Activated CD8-positive, alpha-beta memory T cell treated with anti-CD3 and anti-CD28 coated beads for 48 hours (primary cell): ENCODE results near the gene SAXO2.
"Not testable (repeated sequence)": the region's sequence is repeated elsewhere in the genome, so short reads cannot be mapped to it uniquely, and the experiment has no call there.

Experiments used
- DNase-seq, 3 experiments: peaks; one replicate each; pipeline ENCODE4 v3.0.0-alpha.2; 2020; ENCODE audit warnings: low read depth in 2 of 3, low spot score in 2 of 3

SAXO2 gene

GRCh38 chr15:82262422-82263026 lies at the start of gene SAXO2, which contains the start of gene EFL1:
Gene SAXO2 (plus strand): TSS chr15:82262818. CDS start chr15:82262880, 62 bp downstream.
Gene EFL1 (minus strand): TSS chr15:82262734. CDS start chr15:82261778, 956 bp downstream.
- DNase-seq = peak; percentile 67 to 89 (median 75)

- DNase-seq = not testable (repeated sequence)
These were observed 46.5 kb upstream of the SAXO2 start for GRCh38 chr15:82216092-82216491.

GRCh38 chr15:82221535-82221934 lies 41.1 kb upstream of the SAXO2 start:
- not testable (repeated sequence) for DNase-seq

- DNase-seq = no peak
These were observed 33.9 kb upstream of the SAXO2 start for GRCh38 chr15:82228750-82229149.

GRCh38 chr15:82231233-82231632 lies 31.4 kb upstream of the SAXO2 start:
- DNase-seq = no peak

DNA sequence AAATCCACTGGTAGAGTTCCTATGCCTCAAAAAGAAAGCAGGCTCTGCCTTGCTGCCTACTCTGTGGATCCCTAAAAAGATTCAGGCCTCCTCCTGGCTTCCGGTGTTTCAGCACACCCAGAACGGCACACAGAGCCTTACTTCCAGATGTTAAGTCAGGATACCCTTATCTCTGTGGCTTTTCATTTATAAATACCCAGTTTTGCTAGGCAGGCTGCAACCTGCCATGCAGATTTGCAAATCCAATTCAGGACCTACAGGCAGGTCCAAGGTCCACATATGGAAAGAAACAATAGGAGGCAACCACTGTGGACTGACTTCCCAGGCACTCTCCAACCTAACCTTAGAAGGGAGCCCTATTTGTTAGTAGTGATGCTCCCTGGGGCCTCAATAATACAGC lies 30.8 kb upstream of the SAXO2 start:
- DNase-seq = no peak

- DNase-seq = not testable (repeated sequence)
These were observed 24.6 kb upstream of the SAXO2 start for GRCh38 chr15:82237944-82238534.

DNA sequence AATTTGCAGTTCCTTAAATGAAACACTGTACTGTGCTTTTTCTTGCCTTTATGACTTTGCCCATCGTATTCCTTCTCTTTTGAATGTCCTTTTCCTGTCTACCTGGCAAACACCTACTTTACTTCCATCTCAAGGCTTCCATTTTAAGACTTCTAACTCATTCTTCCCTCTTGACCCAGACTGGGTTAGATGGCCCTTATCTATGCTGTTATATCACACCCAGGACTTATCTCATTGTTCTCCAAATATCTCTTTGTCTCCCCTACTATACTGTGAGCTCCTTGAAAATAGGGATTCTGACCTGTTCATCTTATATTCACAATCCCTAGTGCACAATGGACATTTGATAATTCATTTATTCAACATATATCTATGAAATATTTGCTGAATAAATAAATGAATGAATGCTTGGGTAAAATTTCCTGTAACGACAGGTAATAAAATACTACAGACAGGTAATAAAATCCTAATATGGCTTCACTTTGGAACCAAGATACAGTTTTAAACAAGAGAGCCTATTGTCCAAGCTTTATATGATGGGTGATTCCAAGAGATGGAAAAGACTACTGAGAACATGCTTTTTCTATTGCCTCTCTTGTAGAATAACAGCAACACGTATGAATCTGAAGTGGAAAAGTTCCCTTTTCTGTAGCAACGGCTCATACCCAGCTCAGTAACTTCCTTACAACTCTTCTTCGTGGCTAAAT lies 22.8 kb upstream of the SAXO2 start:
- no peak for DNase-seq

DNA sequence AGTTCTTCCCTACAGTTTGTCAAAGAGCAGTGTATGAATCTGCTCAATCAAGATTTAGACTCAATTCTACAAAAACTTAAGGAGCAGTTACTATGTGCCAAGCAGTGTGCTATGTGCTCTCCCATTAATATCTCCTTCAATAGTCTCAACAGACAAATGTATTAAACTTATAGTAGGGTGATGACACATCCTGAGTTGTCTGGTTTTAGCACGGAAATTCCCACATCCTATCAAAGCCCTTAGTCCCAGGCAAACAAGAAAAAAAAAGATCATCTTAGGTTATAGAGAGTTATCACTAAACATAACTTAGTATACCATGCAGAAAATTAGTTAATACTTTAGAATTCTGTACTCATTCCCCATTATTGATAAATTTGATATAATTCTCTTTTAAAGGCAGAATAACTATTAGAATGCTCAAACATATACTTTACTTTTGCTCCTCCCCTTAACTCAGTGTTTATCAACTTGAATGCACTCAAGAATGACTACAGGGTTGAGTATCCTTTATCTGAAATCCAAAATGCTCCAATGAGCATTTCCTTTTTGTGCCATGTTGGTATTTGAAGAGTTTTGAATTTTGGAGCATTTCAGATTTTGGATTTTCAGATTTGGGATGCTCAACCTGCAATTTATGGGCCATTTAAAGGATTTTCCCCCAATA lies 20.6 kb upstream of the SAXO2 start:
- not testable (repeated sequence) for DNase-seq

DNA sequence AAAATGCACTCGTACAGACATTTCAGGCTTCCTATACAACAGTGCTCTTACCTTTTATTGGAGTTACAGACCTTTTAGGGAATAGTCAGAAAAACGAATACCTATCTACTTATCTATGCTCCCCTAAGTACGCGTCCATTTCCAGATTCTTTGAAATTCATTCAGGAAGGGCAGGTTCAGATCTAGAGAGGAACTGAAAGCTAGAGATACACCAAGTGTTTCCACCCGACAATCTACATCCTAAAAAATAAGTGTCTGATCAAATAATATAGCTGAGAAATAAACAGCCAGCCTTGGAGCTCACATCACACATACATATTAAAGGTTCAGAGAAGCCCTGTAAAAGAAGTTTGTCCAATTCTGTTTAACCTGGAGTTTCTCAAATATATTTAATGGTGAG lies 19.0 kb upstream of the SAXO2 start:
- not testable (repeated sequence) for DNase-seq

GRCh38 chr15:82245956-82246355 lies 16.7 kb upstream of the SAXO2 start:
- not testable (repeated sequence) for DNase-seq

DNA sequence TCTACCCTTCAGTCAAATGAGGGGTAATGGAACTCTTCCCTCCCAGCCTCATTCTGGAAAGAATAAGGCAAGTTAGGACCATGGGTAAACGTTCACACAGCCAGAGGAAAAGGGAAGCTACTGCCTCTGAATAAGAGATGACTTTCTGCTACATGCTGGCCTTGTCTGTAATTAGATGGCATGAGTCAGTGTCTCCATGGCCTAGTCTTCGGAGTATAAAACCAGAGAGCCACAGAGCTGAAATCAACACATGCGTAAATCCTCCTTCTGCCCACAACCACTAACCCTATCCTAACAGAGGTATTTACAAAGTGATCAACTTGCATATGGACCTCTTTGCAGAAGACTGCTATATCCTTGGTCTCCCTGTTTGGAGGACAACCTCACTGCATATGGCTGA lies 14.4 kb upstream of the SAXO2 start:
- DNase-seq = not testable (repeated sequence)

DNA sequence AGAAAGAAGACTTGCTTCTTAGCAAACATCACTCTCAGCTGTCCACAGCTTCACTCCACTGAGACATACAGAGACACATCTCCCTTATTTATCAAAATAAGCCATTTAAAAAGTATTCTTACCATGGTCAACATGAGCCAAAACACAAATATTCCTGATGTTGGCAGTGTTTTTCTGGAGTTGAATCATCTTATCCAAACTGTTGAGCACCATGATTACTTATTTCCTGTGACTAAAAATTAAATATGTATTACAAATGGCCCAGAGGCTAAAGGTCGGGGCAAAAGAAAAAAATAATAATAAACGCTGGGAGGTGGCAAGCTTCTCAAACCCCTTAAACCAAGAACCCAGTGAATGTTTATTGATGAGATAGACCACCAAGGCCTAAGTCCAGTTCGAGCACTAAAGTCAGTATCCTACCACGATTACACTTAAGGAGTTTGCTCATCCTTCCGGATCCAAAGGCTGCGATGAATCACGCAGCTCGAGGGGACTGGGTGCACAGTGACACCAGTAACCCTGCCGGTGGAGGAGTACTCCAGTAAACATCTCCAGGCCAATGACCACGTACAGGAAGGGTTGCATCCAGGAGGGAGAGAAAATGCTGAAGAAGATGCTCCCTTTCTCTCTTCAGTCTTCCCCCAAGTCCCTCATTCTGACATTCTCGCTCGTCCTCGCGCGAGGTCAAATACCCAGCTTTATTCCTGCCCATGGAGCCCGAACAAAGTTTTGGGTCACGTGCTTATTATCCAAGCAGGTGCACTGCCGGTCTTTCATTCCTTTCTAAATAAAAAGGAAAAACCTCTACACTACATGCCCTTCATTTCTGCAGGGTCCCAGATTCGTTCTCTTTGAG lies 824 bp upstream of the SAXO2 start:
- DNase-seq = peak in 1 of 3 experiments; percentile 23

DNA sequence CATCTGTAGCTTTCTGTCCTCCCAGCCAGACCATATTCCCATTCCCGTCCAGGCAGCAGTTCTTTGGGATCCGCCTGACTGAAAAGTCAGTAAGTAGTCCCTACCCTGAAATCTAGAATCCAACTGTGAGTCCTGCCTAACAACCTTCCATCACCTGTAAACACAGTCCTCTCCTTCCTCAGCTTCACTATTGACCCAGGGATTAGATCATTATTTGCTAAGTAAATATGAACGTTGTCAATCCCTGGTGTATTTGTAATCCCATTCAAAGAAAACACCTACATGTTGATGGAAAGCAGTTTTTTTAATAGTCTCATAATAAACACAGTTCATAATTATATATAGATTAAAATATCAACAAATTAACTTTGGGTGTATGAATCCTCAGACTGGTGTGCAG lies 732 bp downstream of the SAXO2 start:
- no peak for DNase-seq

- not testable (repeated sequence) for DNase-seq
These were observed 4.5 kb downstream of the SAXO2 start for GRCh38 chr15:82267137-82267536.

DNA sequence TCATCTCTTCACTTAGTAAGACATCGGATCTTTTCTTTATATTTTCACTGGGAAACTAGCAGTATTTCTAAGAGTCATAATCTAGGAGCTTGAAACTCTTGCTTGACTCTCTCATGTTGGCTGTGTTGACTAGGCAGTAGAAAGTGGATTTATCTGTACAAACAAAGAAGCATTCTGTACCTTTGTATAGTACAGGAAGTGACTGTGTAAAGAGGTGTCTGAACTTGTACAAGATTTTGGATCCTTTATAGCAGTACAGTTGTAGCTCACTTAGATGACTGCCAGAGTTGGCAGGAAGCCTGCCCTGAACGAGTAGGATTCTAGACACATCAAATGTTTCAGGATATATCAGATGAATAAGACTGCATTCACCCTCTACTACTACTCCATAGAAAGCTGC lies 5.8 kb downstream of the SAXO2 start:
- DNase-seq = not testable (repeated sequence)

- DNase-seq = no peak
These were observed 9.5 kb downstream of the SAXO2 start for GRCh38 chr15:82272154-82272553.

GRCh38 chr15:82275410-82275809 lies 12.8 kb downstream of the SAXO2 start:
- no peak for DNase-seq

DNA sequence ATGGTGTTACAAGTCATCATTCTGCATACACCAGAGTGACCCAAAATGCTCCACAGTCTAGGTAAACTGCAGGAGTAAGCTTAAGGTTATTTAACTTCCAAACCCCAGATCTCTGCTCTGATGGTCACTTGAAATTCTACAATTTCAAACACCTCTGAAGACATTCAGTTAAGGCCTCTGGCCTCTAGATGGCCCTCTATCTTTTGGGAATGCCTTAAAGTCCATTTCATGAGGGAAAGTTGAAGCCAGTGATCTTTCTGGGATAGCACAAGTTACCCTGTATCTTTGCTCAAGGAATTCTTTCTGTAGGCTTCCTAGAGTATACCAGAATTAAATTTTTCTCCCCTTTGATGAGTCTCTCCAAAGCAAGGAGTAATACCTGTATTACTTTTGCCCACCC lies 18.7 kb downstream of the SAXO2 start:
- DNase-seq = not testable (repeated sequence)

- DNase-seq = not testable (repeated sequence)
These were observed 19.8 kb downstream of the SAXO2 start for GRCh38 chr15:82282386-82282785.

GRCh38 chr15:82284381-82284780 lies 21.8 kb downstream of the SAXO2 start:
- not testable (repeated sequence) for DNase-seq
